Mesenchymal stem cell (in vitro differentiated cells and primary cell): ENCODE measurements around the gene LDB3.

Source experiments
- DNase-seq: peaks from one replicate; pipeline ENCODE4 v3.0.0-alpha.2; 2013
- H2AFZ ChIP-seq: one replicate; pipeline ENCODE4 v1.6.1; 2013; ENCODE audit warnings: low read depth, mild to moderate bottlenecking, control low read depth, inconsistent platforms, low read length, moderate library complexity
- H2AK5ac ChIP-seq: 2 replicates; pipeline ENCODE4 v1.6.1; 2013; ENCODE audit warnings: low read length, moderate library complexity, mild to moderate bottlenecking, inconsistent platforms; ENCODE audit not compliant: severe bottlenecking
- H2BK120ac ChIP-seq: one replicate; pipeline ENCODE4 v1.6.1; 2013; ENCODE audit warnings: low read depth, mild to moderate bottlenecking, inconsistent platforms, low read length, moderate library complexity
- H2BK12ac ChIP-seq, 2 experiments: one replicate each; pipeline ENCODE4 v1.6.1; 2013; ENCODE audit warnings: inconsistent platforms in 2 of 2, low read length in 2 of 2, mild to moderate bottlenecking in 2 of 2, moderate library complexity in 2 of 2, control low read depth in 1 of 2
- H2BK15ac ChIP-seq: one replicate; pipeline ENCODE4 v1.6.1; 2013; ENCODE audit warnings: mild to moderate bottlenecking, low read depth, inconsistent platforms; ENCODE audit not compliant: poor library complexity, severe bottlenecking
- H2BK5ac ChIP-seq: 2 replicates; pipeline ENCODE4 v1.6.1; 2013; ENCODE audit warnings: low read depth, mild to moderate bottlenecking, low read length, control low read depth, inconsistent platforms; ENCODE audit not compliant: poor library complexity, severe bottlenecking
- H3K14ac ChIP-seq, 2 experiments: one replicate each; pipeline ENCODE4 v1.6.1; 2013; ENCODE audit warnings: inconsistent platforms in 2 of 2, low read length in 2 of 2, control low read depth in 1 of 2, mild to moderate bottlenecking in 1 of 2, moderate library complexity in 1 of 2
- H3K18ac ChIP-seq, 2 experiments: one replicate each; pipeline ENCODE4 v1.6.1; 2013; ENCODE audit warnings: inconsistent platforms in 2 of 2, low read length in 2 of 2, control low read depth in 1 of 2, low read depth in 1 of 2, mild to moderate bottlenecking in 1 of 2
- H3K23ac ChIP-seq, 2 experiments: one replicate each; pipeline ENCODE4 v1.6.1; 2013; ENCODE audit warnings: inconsistent platforms in 2 of 2, low read length in 2 of 2, mild to moderate bottlenecking in 2 of 2, moderate library complexity in 2 of 2, control low read depth in 1 of 2
- H3K27ac ChIP-seq: 2 replicates; pipeline ENCODE4 v1.5.1; 2013; ENCODE audit warnings: mild to moderate bottlenecking, moderate library complexity, low read length, control low read depth, inconsistent platforms; ENCODE audit not compliant: poor library complexity, severe bottlenecking
- H3K27me3 ChIP-seq, 2 experiments: 2 replicates each; pipeline versions ENCODE4 v1.6.1 to v1.7.0; 2013; ENCODE audit warnings: low read length in 2 of 2, mild to moderate bottlenecking in 2 of 2, moderate library complexity in 2 of 2, control low read depth in 1 of 2, inconsistent platforms in 1 of 2; ENCODE audit not compliant: control insufficient read depth in 1 of 2, insufficient read depth in 1 of 2
- H3K36me3 ChIP-seq, 2 experiments: 2 replicates each; pipeline versions ENCODE4 v1.6.1 to v1.7.0; 2013; ENCODE audit warnings: low read length in 2 of 2, control low read depth in 1 of 2, inconsistent platforms in 1 of 2, low read depth in 1 of 2, mild to moderate bottlenecking in 1 of 2; ENCODE audit not compliant: insufficient read depth in 2 of 2, control insufficient read depth in 1 of 2
- H3K4ac ChIP-seq, 2 experiments: one replicate each; pipeline ENCODE4 v1.6.1; 2013; ENCODE audit warnings: inconsistent platforms in 2 of 2, low read length in 2 of 2, mild to moderate bottlenecking in 2 of 2, moderate library complexity in 2 of 2, control low read depth in 1 of 2, low read depth in 1 of 2
- H3K4me1 ChIP-seq: 2 replicates; pipeline ENCODE4 v1.6.1; 2013; ENCODE audit warnings: low read depth, low read length, control low read depth; ENCODE audit not compliant: control insufficient read depth, insufficient read depth
- H3K4me2 ChIP-seq: 2 replicates; pipeline ENCODE4 v1.6.1; 2013; ENCODE audit warnings: low read length, mild to moderate bottlenecking, inconsistent platforms; ENCODE audit not compliant: poor library complexity, severe bottlenecking
- H3K4me3 ChIP-seq, 2 experiments: 2 replicates each; pipeline versions ENCODE4 v1.5.1 to v1.7.0; 2013; ENCODE audit warnings: low read length in 2 of 2, mild to moderate bottlenecking in 2 of 2, control low read depth in 1 of 2, low read depth in 1 of 2; ENCODE audit not compliant: insufficient read depth in 1 of 2
- H3K79me1 ChIP-seq: replicated peaks from 2 replicates; pipeline ENCODE4 v1.6.1; 2013; ENCODE audit warnings: mild to moderate bottlenecking, control low read depth, low read length, inconsistent platforms; ENCODE audit not compliant: poor library complexity, severe bottlenecking
- H3K9ac ChIP-seq: 2 replicates; pipeline ENCODE4 v1.7.0; 2013; ENCODE audit warnings: mild to moderate bottlenecking, low read length, moderate library complexity
- H3K9me3 ChIP-seq: 2 replicates; pipeline ENCODE4 v1.7.0; 2013; ENCODE audit warnings: mild to moderate bottlenecking, low read length; ENCODE audit not compliant: control insufficient read depth
- H4K8ac ChIP-seq: one replicate; pipeline ENCODE4 v1.6.1; 2013; ENCODE audit warnings: inconsistent platforms, mild to moderate bottlenecking, low read length, moderate library complexity
- H4K91ac ChIP-seq: one replicate; pipeline ENCODE4 v1.6.1; 2013; ENCODE audit warnings: mild to moderate bottlenecking, low read length, inconsistent platforms
- WGBS: methylation state at CpG from one replicate; pipeline ENCODE4 v1.1.7; 2013; ENCODE audit warnings: mixed read lengths; 5-methylcytosine and 5-hydroxymethylcytosine counted together

LDB3 gene

DNA sequence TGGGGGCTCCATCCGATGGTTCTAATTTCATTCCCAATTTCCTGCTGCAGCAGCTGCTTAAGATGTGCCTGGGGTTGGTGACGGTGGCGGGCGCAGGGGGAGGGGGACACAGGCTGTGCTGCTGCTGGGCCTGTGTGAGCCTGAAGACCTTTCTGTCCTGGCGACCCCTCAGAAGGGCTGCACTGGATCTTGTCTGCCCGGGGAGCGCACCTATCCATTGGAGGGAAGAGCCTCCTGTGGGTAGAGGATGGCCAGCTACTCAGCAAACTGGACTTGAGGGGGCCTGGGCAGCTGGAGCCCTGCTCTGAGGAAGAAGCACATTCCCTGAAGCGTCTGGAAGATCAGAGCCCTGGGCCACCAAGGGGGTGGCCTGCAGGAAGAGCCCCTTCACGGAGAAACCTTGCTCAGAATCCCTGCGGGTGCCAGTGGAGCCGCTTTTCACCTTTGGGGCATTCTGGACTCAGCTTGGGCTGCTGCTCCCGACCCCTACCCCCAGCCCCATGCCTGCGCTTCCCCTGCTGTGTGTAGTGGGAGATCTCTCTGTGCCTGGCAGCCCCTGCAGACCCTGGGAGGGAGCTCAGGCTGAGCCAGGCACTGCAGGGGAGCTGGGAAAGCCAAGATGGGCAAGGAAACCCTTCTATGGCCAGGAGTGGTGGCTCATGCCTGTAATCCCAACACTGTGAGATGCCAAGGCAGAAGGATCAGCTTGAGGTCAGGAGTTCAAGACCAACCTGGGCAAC is 17.8 kb downstream of the LDB3 start:
- no peak overlapping the region for H3K23ac ChIP-seq
- no peak overlapping the region for H3K4me3 ChIP-seq
- no peak overlapping the region for H4K8ac ChIP-seq
- H4K91ac ChIP-seq: peak overlapping the region; percentile 31
- H2BK12ac ChIP-seq: no peak overlapping the region
- H3K4ac ChIP-seq: no peak overlapping the region
- H3K9ac ChIP-seq: no peak overlapping the region
- no peak overlapping the region for H3K27ac ChIP-seq
- peaks cover 47 to 49% of the 10 kb centered on the region in 2 experiments for H3K27me3 ChIP-seq
- H2BK15ac ChIP-seq: peak overlapping the region; percentile 52
- no peak overlapping the region for H3K4me2 ChIP-seq
- no peaks in the 10 kb centered on the region for H3K79me1 ChIP-seq
- H2BK5ac ChIP-seq: no peak overlapping the region
- no peak for DNase-seq
- H3K4me1 ChIP-seq: peaks cover 16% of the 10 kb centered on the region
- no peak overlapping the region for H2BK120ac ChIP-seq
- peak overlapping the region in 1 of 2 experiments; percentile 35 for H3K18ac ChIP-seq
- H3K36me3 ChIP-seq: no peaks in the 10 kb centered on the region
- no peak overlapping the region for H2AK5ac ChIP-seq
- H3K14ac ChIP-seq: no peak overlapping the region
- no peaks in the 10 kb centered on the region for H3K9me3 ChIP-seq
- H2AFZ ChIP-seq: no peak overlapping the region
- WGBS: 79% methylated on average over 13 of the region's 13 CpGs

DNA sequence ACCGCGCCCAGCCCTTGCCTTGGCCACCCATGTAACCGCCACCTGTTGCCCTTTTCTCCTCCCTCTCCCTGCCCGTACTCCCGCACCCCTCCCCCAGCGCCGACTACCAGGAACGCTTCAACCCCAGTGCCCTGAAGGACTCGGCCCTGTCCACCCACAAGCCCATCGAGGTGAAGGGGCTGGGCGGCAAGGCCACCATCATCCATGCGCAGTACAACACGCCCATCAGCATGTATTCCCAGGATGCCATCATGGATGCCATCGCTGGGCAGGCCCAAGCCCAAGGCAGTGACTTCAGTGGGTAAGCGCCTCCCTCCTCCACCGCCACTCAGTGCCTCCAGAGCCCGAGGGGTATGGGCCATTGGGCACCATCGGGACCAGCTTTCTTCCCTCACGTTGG is 18.7 kb downstream of the LDB3 start:
- H2AFZ ChIP-seq: no peak overlapping the region
- peak overlapping the region in 1 of 2 experiments; percentile 0 for H3K4ac ChIP-seq
- no peak for DNase-seq
- H3K27me3 ChIP-seq: peaks cover 47 to 49% of the 10 kb centered on the region in 2 experiments
- no peak overlapping the region for H3K23ac ChIP-seq
- 98% methylated on average over 19 of the region's 19 CpGs for WGBS
- H3K79me1 ChIP-seq: no peaks in the 10 kb centered on the region
- no peaks in the 10 kb centered on the region for H3K9me3 ChIP-seq
- peak overlapping the region in 1 of 2 experiments; percentile 5 for H3K14ac ChIP-seq
- H4K91ac ChIP-seq: peak overlapping the region; percentile 79
- no peak overlapping the region for H3K4me3 ChIP-seq
- peak overlapping the region in 1 of 2 experiments; percentile 56 for H3K18ac ChIP-seq
- no peak overlapping the region for H3K9ac ChIP-seq
- peak overlapping the region; percentile 39 for H2BK15ac ChIP-seq
- no peaks in the 10 kb centered on the region for H3K36me3 ChIP-seq
- no peak overlapping the region for H3K27ac ChIP-seq
- peak overlapping the region in 1 of 2 experiments; percentile 44 for H2BK12ac ChIP-seq
- no peak overlapping the region for H2AK5ac ChIP-seq
- H4K8ac ChIP-seq: no peak overlapping the region
- H3K4me2 ChIP-seq: no peak overlapping the region
- H2BK120ac ChIP-seq: no peak overlapping the region
- peaks cover 15% of the 10 kb centered on the region for H3K4me1 ChIP-seq
- H2BK5ac ChIP-seq: no peak overlapping the region

DNA sequence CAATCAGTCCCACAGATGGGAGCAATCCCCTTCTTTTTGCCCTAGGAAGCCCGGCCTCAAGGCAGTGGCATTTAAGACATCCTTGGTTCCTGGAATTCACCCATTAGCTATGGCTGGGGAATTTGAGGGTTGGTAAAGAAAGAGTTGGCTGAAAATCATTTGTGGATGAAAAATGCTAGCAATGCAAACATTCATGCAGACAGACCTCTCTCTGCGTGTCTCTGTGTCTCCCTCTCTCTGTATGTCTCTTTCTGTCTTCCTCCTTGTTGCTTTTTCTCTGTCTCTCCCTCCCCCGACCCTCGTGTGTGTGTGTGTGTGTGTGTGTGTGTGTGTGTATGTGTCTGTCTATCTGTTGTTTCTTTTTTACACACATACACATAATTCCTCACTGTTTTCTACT is 19.4 kb downstream of the LDB3 start:
- no peak overlapping the region for H3K4me2 ChIP-seq
- H2BK12ac ChIP-seq: no peak overlapping the region
- H2BK5ac ChIP-seq: peak overlapping the region; percentile 19
- H4K8ac ChIP-seq: no peak overlapping the region
- H3K23ac ChIP-seq: no peak overlapping the region
- peak overlapping the region in 1 of 2 experiments; percentile 56 for H3K18ac ChIP-seq
- peak overlapping the region; percentile 73 for H3K27ac ChIP-seq
- H4K91ac ChIP-seq: no peak overlapping the region
- no peak overlapping the region for H3K4me3 ChIP-seq
- peak overlapping the region; percentile 26 for H2BK15ac ChIP-seq
- WGBS: 18% methylated on average over 1 of the region's 4 CpGs
- DNase-seq: peak; percentile 73
- peaks cover 15% of the 10 kb centered on the region for H3K4me1 ChIP-seq
- no peaks in the 10 kb centered on the region for H3K36me3 ChIP-seq
- H3K79me1 ChIP-seq: no peaks in the 10 kb centered on the region
- no peak overlapping the region for H3K14ac ChIP-seq
- peaks cover 41 to 44% of the 10 kb centered on the region in 2 experiments for H3K27me3 ChIP-seq
- peak overlapping the region; percentile 11 for H3K9ac ChIP-seq
- H2BK120ac ChIP-seq: no peak overlapping the region
- no peak overlapping the region for H2AFZ ChIP-seq
- no peaks in the 10 kb centered on the region for H3K9me3 ChIP-seq
- no peak overlapping the region for H2AK5ac ChIP-seq
- H3K4ac ChIP-seq: no peak overlapping the region

DNA sequence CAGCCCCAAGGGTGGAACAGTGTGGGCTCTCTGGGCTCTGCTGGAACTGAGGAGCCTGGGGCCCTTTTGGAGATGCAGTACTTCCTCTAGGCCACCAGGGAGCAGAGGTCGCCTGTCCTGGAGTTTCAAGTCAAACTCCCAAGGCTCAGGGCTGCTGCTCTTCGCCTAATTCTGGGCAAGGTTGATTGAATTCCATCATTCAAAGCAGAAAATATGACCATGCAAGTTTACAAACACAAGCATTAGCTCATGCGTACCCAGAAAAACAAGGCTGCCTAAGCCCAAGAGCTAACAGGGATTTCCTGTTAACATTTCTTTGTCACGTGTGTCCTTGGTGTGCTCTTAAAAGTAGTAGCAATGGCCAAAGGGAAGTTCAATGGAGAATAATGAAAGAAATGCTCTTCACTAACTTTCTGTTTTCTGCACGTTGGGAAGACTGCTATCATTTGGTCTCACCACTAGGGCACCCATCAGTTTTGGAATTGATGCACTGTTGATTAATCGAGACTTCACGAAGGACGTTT is 20.1 kb downstream of the LDB3 start:
- WGBS: 47% methylated on average over 8 of the region's 8 CpGs
- Histone ChIP-seq H3K27ac (peak overlapping the region; percentile 73), H3K18ac (peak overlapping the region in 1 of 2 experiments; percentile 50), H3K4ac (no peak overlapping the region), H3K4me2 (no peak overlapping the region), H3K36me3 (no peaks in the 10 kb centered on the region), H3K9me3 (no peaks in the 10 kb centered on the region), H2BK12ac (peak overlapping the region in 1 of 2 experiments; percentile 29), H3K14ac (no peak overlapping the region), H4K91ac (no peak overlapping the region), H2BK5ac (no peak overlapping the region), H3K27me3 (peaks cover 35 to 39% of the 10 kb centered on the region in 2 experiments), H3K4me3 (peak overlapping the region in 1 of 2 experiments; percentile 48), H4K8ac (no peak overlapping the region), H3K23ac (no peak overlapping the region), H3K9ac (peak overlapping the region; percentile 52), H2BK15ac (peak overlapping the region; percentile 8), H2AK5ac (peak overlapping the region; percentile 41), H2AFZ (no peak overlapping the region), H2BK120ac (no peak overlapping the region), H3K4me1 (peaks cover 18% of the 10 kb centered on the region), H3K79me1 (no peaks in the 10 kb centered on the region)
- DNase-seq: peak; percentile 79
